Measurements from ENCODE around the gene THOC5. TPM values are rescaled to one million over a fixed set of nuclear protein-coding genes. Genes with fewer than 3 reads are reported as not detected.
A peak's percentile ranks its signal among the peaks of the same experiment; 100 is the strongest.
"Not testable (repeated sequence)": the region's sequence is repeated elsewhere in the genome, so short reads cannot be mapped to it uniquely, and the experiment has no call there.

Gene THOC5
- 44.8 to 59.6 TPM (median 47.8 TPM) in 3 replicates for total RNA-seq

DNA sequence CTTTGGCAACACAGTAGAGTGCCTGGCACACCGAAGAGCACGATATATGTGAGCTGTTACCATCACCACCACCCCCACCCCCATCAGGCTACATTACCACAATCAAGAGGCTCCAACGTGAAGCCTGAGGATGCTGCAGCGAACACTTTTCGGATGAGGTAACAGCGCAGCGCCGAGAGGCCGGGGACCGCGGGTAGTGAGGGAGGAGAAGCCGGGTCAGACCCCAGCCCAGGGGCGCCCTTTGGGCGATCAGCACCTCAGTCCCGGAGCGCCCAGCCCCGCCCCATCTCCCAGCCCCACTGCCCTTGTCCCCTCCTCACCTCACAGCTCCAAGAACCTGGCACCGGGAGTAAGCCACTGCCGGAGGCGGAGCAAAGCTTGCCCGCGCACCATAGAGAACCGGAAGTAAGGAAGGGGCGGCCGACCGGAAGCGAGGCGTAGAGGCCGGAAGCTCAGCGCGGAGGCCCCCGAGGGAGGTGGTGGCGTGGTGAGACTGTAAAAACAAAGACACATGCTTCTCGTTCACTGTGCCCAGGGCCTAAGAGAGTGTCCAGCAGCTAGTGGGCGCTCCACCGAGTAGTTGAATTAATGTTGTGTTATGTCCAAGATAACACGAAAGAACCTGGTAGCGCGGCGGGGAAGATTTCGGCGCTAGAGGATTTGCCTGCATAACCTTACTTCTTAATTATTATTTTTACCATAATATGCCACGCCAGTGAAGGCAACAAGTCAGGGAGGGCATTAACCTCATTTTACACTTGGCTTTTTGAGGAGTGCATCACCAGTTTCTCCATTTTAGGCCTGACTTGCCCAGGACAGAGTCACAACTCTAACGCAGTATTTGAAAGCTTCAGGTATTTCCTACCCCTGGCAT is at the start of gene THOC5:
Gene THOC5 (minus strand): TSS at position 407 of the 874 bp plus-strand sequence. CDS start 4,610 bp downstream, outside the sequence.
- H3K27ac Mint-ChIP-seq, result peak within 1 kb of the TSS; percentile 95
- peak within 1 kb of the TSS; percentile 94 for H3K4me3 Mint-ChIP-seq
- no peaks in the 10 kb centered on the region for H3K9me3 Mint-ChIP-seq
- TF ChIP-seq, protein P1, sequence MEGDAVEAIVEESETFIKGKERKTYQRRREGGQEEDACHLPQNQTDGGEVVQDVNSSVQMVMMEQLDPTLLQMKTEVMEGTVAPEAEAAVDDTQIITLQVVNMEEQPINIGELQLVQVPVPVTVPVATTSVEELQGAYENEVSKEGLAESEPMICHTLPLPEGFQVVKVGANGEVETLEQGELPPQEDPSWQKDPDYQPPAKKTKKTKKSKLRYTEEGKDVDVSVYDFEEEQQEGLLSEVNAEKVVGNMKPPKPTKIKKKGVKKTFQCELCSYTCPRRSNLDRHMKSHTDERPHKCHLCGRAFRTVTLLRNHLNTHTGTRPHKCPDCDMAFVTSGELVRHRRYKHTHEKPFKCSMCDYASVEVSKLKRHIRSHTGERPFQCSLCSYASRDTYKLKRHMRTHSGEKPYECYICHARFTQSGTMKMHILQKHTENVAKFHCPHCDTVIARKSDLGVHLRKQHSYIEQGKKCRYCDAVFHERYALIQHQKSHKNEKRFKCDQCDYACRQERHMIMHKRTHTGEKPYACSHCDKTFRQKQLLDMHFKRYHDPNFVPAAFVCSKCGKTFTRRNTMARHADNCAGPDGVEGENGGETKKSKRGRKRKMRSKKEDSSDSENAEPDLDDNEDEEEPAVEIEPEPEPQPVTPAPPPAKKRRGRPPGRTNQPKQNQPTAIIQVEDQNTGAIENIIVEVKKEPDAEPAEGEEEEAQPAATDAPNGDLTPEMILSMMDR (IDR thresholded peaks at IDR 0.05; ENCODE audit: unreplicated experiment), result no peak
- no peaks in the 10 kb centered on the region for H3K27me3 Mint-ChIP-seq (ENCODE audit: low read depth)
- peak; percentile 79 to 92 for DNase-seq (ENCODE audit: low spot score in 2 of 2, unreplicated experiment in 2 of 2)
- peaks cover 31% of the 10 kb centered on the region for H3K36me3 Mint-ChIP-seq
- peaks cover 9% of the 10 kb centered on the region for H3K4me1 Mint-ChIP-seq

DNA sequence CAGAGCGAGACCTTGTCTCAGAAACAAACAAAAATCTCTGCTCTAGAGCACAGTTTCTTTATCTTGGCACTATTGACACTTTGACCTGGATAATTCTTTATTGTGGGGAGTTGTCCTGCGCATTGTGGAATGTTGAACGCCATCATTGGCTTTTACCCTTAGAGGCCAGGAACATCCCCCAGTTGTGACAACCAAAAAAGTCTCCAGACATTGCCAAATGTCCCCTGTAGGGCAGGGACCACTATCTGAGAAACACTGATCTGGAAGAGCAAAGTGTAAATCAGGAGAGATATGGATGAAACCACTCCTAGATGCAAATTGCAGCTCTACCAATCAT is 45.1 kb upstream of the THOC5 start:
- TF ChIP-seq, protein P1 (IDR thresholded peaks at IDR 0.05; ENCODE audit: unreplicated experiment), result no peak
- Mint-ChIP-seq H3K27me3 (ENCODE audit: low read depth) (no peaks in the 10 kb centered on the region), H3K9me3 (no peaks in the 10 kb centered on the region), H3K36me3 (no peaks in the 10 kb centered on the region), H3K27ac (no peak overlapping the region), H3K4me1 (peaks cover 2% of the 10 kb centered on the region), H3K4me3 (no peak overlapping the region)
- DNase-seq (ENCODE audit: low spot score in 2 of 2, unreplicated experiment in 2 of 2), result no peak

DNA sequence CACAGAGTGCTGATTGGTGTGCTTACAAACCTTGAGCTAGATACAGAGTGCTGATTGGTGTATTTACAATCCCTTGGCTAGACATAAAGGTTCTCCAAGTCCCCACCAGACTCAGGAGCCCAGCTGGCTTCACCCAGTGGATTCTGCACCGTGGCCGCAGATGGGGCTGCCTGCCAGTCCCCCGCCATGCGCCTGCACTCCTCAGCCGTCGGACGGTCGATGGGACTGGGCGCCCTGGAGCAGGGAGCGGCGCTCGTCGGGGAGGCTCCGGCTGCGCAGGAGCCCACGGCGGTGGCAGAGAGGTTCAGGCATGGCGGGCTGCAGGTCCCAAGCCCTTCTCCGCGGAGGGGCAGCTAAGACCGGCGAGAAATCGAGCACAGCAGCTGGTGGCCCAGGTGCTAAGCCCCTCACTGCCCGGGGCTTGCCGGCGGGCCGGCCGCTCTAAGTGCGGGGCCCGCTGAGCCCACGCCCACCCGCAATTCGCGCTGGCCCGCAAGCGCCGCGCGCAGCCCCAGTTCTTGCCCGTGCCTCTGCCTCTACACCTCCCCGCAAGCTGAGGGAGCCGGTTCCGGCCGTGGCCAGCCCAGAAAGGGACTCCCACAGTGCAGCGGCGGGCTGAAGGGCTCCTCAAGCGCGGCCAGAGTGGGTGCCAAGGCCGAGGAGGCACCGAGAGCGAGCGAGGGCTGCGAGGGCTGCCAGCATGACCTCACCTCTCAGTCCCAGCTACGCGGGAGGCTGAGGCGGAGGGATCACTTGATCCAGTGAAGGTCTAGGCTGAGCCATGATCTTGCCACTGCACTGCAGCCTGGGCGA is 44.5 kb upstream of the THOC5 start:
- not testable (repeated sequence) for H3K9me3 Mint-ChIP-seq; H3K36me3 Mint-ChIP-seq; DNase-seq (ENCODE audit: low spot score in 2 of 2, unreplicated experiment in 2 of 2); H3K27ac Mint-ChIP-seq; H3K27me3 Mint-ChIP-seq (ENCODE audit: low read depth); H3K4me3 Mint-ChIP-seq; H3K4me1 Mint-ChIP-seq

DNA sequence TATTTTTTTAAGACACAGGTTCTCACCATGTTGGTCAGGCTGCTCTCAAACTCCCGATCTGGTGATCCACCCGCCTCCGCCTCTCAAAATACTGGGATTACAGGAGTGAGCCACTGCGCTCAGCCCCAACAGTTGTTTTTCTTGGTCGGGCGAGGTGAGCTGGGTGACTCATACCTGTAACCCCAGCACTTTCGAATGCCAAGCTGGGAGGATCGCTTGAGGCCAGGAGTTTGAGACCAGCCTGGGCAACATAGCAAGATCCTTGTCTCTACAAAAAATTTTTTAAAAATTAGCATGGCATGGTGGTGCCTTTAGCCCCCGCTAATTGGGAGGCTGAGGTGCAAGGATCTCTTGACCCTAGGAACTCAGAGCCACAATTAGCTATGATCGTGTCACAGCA is 42.9 kb upstream of the THOC5 start:
- Mint-ChIP-seq H3K4me1 (no peaks in the 10 kb centered on the region), H3K4me3 (no peak overlapping the region), H3K27ac (no peak overlapping the region), H3K27me3 (ENCODE audit: low read depth) (no peaks in the 10 kb centered on the region), H3K36me3 (no peaks in the 10 kb centered on the region), H3K9me3 (no peaks in the 10 kb centered on the region)
- TF ChIP-seq, protein P1 (IDR thresholded peaks at IDR 0.05; ENCODE audit: unreplicated experiment), result no peak
- DNase-seq (ENCODE audit: low spot score in 2 of 2, unreplicated experiment in 2 of 2), result no peak

DNA sequence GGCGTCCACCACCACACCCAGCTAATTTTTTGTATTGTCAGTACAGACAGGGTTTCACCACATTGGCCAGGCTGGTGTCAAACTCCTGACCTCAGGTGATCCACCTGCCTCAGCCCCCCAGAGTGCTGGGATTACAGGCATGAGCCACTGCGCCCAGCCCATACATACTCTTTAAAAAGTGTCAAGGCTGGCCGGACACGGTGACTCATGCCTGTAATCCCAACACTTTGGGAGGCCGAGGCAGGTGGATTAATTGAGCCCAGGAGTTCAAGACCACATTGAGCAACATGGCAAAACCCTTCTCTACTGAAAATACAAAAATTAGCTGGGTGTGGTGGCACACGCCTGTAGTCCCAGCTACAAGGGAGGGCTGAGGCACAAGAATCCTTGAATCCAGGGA is 40.9 kb upstream of the THOC5 start:
- not testable (repeated sequence) for H3K27me3 Mint-ChIP-seq (ENCODE audit: low read depth); H3K4me1 Mint-ChIP-seq; DNase-seq (ENCODE audit: low spot score in 2 of 2, unreplicated experiment in 2 of 2); H3K27ac Mint-ChIP-seq; H3K9me3 Mint-ChIP-seq; H3K36me3 Mint-ChIP-seq; H3K4me3 Mint-ChIP-seq

DNA sequence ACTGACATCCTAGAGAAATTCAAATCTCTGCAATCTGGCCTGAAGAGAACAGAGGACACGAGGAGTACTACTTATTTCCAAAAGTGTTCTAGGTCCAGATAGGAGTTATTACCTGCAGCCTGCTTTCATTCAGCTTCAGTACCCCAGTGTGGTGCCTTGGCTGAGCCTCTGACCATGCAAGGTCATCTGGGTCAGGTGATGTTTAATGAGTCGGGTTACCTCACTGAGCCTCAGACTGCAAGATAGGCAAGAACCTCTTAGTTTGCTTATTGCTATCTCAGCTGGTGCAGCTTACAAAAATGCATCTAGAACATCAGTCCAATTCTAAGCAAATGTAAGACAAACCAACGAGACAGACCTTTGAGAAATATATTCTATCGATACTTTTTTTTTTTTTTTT is 40.4 kb upstream of the THOC5 start:
- Mint-ChIP-seq H3K9me3 (no peaks in the 10 kb centered on the region), H3K27ac (no peak overlapping the region), H3K4me3 (no peak overlapping the region), H3K4me1 (peaks cover 8% of the 10 kb centered on the region), H3K27me3 (ENCODE audit: low read depth) (no peaks in the 10 kb centered on the region), H3K36me3 (no peaks in the 10 kb centered on the region)
- DNase-seq (ENCODE audit: low spot score in 2 of 2, unreplicated experiment in 2 of 2), result no peak
- TF ChIP-seq, protein P1 (IDR thresholded peaks at IDR 0.05; ENCODE audit: unreplicated experiment), result no peak
